ENCODE results near the gene RFPL3. TPM values are rescaled to one million over a fixed set of nuclear protein-coding genes. Genes with fewer than 3 reads are reported as not detected.

RFPL3 gene
- total and polyA plus RNA-seq, 2 donors (not counting 3 experiments of a cell fraction or from before 2014, with no cell fraction given), result not detected

GRCh38 chr22:32310777-32311176, 46.9 kb upstream of the RFPL3 start:
- no peak for TF ChIP-seq JUN (IDR thresholded peaks at IDR 0.05; ENCODE audit: borderline replicate concordance, insufficient read depth, insufficient read length, low read depth)
- TF ChIP-seq GATA2 (IDR thresholded peaks at IDR 0.05; ENCODE audit: insufficient read depth, insufficient read length, low read depth, low read length), result no peak
- no peak for TF ChIP-seq MYC (IDR thresholded peaks at IDR 0.05; ENCODE audit: low read depth, low read length)
- TF ChIP-seq MAX (IDR thresholded peaks at IDR 0.05; ENCODE audit: insufficient read depth, insufficient read length), result no peak
- TF ChIP-seq EZH2 (IDR thresholded peaks at IDR 0.05; ENCODE audit: borderline replicate concordance, low read depth, low read length, severe bottlenecking), result no peak
- no peak for TF ChIP-seq POLR2A (IDR thresholded peaks at IDR 0.05; ENCODE audit: low read depth, low read length)
- TF ChIP-seq FOS (IDR thresholded peaks at IDR 0.05; ENCODE audit: borderline replicate concordance, insufficient read depth, low read length), result no peak
- no peak for TF ChIP-seq POLR2AphosphoS5 (IDR thresholded peaks at IDR 0.05; ENCODE audit: insufficient read depth, low read depth, low read length)
- no peak for TF ChIP-seq CTCF (IDR thresholded peaks at IDR 0.05; ENCODE audit: extremely low read depth in 1 of 2, insufficient read depth in 1 of 2, low read depth in 1 of 2, low read length in 2 of 2)
- no peak overlapping the region for H3K4me2 ChIP-seq (ENCODE audit: insufficient read depth, low read length)
- no peak overlapping the region for H3K4me3 ChIP-seq (replicated peaks in 1 of 3; ENCODE audit: insufficient read depth in 1 of 3, low read depth in 1 of 3, low read length in 3 of 3)
- intact Hi-C loops (cut with micrococcal nuclease), result no loop called here
- H3K79me2 ChIP-seq (ENCODE audit: control insufficient read depth, insufficient read depth, low read length), result no peaks in the 10 kb centered on the region
- H3K9me3 ChIP-seq (replicated peaks; ENCODE audit: control insufficient read depth, insufficient read depth, low read length), result no peaks in the 10 kb centered on the region
- H4K20me1 ChIP-seq (replicated peaks; ENCODE audit: control insufficient read depth, extremely low read depth, insufficient read depth, low read length), result no peaks in the 10 kb centered on the region
- dilution Hi-C loops (cut with MboI; ENCODE audit: extremely low pct_ligation_motif_present, low sequenced_read_pairs), result no loop called here
- BruUV-seq (replicated peaks), result no TSS peak
- H3K36me3 ChIP-seq (ENCODE audit: control insufficient read depth in 2 of 2, extremely low read depth in 1 of 2, insufficient read depth in 2 of 2, low read length in 2 of 2), result peaks cover 0 to 2% of the 10 kb centered on the region in 2 experiments
- no peak for FAIRE-seq
- no peaks in the 10 kb centered on the region for H3K4me1 ChIP-seq (ENCODE audit: control insufficient read depth, extremely low read depth, insufficient read depth, low read length)
- no peak overlapping the region for H3K27ac ChIP-seq (ENCODE audit: insufficient read depth, low read depth, low read length)
- no peak overlapping the region for H3K9ac ChIP-seq (replicated peaks; ENCODE audit: extremely low read depth, insufficient read depth, low read length)
- H3K27me3 ChIP-seq (ENCODE audit: control insufficient read depth in 2 of 2, insufficient read depth in 2 of 2, low read length in 2 of 2), result no peaks in the 10 kb centered on the region
- ChIA-PET POLR2A (no interaction called here), CTCF (no interaction called here)
- H3K9me1 ChIP-seq (replicated peaks; ENCODE audit: control insufficient read depth, extremely low read depth, insufficient read depth, low read length), result no peaks in the 10 kb centered on the region
- no peak for DNase-seq (ENCODE audit: low read depth, low spot score)
- H2AFZ ChIP-seq (ENCODE audit: low read depth, low read length), result no peak overlapping the region

Data from endothelial cell of umbilical vein (primary cell).